Kasumi-1 (cell line): ENCODE measurements around the gene RAB6A.
"Not testable (repeated sequence)": the region's sequence is repeated elsewhere in the genome, so short reads cannot be mapped to it uniquely, and the experiment has no call there.

Source experiments
- DNase-seq, 2 experiments: peaks; one replicate each; lab custom pipeline; 2025; lab: John Stamatoyannopoulos, UW

The RAB6A gene

DNA sequence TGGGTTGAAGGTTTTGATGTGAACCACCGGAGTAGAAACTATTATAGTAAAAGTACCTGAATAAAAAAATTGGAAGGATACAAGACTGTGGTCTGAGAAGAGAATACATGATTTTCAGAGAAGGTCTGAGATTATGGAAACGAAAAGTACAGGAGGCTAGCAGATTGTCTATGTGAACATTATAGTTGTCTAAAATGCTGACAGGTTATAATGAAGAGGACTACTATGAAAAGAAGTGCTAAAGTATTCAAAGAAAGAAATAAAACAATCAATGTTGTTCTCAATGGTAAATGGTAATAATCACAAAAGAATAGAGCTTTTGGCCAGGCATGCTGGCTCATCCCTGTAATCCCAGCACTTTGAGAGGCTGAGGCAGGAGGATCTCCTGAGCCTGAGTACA is 34.0 kb downstream of the RAB6A start:
- DNase-seq = no peak

DNA sequence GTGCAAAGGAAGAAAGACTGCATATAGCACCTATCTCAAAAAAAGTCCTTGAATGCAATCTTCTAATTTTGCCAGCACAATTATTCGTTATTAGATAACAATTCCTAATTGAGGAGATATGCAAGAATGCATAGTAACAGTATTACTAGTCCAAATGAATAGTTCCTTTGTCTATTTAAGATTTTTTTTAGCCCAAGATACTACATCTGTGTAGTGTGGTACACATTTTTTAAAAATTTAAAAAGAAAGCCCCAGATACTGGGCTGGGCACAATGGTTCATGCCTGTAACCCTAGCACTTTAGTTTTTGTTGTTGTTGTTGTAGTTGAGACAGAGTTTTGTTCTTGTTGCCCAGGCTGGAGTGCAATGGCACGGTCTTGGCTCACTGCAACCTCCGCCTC is 43.7 kb downstream of the RAB6A start:
- DNase-seq = no peak

DNA sequence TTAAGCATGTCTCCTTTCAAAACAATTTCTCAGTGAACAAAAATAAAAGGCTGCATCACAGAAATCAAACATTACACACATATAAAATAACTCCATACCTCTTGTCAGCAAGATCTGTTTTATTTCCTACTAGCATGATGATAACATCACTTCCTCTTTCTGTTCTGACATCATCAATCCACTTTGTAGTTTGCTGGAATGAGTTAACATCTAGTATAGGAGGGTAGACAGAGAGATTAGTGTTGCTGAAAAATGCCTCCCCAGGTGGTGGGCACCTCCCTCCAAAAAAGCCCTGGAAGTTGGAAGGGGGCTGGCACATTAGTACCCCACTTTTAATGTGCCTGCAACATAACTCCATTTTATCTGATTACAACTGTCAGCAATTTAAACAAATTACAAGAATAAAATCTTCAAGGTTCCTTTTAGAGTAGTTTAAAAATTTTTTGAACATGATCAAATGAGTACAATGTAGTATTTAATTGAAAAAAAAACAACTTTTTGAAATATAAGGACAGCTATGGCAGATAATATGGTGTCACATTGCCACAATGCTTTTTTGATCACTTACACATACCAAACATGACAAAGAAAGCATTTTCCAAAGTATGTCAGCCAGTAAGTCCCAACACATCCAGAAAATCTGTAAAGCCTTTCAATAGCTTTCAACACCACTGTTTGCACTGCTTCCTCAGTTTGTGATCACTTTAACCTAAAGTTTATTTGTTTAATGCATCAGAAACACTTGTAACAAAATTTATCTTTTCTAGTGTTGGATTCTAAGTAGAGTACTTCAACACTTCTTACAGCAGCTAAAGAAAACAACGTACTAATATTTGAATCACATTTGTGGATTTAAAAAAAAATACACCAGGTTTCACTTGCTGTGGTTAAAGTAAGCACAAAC is 44.5 kb downstream of the RAB6A start:
- DNase-seq = peak; percentile 52 to 83

DNA sequence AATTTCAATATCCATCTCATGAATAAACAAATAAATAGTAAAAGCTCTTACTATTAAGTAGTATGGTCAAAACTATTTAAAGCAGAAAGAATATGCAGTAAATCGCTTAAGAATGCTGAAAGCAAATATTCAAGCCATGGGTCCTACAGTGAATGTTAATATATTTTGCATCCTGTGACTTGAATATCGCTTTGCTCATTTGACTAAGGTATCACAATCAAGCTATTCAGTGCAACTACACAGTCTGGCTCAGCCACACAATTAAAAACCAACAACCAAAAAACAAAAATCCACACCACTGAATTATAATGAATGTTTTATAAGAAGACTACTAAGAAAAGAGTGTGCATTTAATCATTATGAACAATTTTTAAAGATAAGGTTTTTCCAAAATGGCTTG is 45.3 kb downstream of the RAB6A start:
- DNase-seq = no peak

DNA sequence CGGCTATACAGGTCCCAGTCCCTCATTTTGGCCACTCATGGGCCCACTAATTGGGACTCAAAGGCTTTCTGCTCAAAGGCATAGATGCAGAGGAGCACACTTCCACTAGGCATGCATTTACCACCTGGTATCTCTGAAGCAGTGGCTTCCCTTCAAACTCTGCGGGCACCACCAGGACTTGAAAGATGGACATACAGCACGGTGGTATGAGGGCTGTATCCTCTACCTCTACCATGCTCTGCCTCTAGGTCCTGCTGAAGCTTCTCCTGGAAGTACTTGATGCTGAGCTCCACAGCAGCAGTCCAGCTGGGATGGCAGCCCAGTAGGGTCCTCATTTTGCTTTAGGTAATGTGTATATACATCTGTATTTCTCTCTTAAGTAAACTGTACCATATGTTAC is 49.9 kb downstream of the RAB6A start:
- DNase-seq = no peak

DNA sequence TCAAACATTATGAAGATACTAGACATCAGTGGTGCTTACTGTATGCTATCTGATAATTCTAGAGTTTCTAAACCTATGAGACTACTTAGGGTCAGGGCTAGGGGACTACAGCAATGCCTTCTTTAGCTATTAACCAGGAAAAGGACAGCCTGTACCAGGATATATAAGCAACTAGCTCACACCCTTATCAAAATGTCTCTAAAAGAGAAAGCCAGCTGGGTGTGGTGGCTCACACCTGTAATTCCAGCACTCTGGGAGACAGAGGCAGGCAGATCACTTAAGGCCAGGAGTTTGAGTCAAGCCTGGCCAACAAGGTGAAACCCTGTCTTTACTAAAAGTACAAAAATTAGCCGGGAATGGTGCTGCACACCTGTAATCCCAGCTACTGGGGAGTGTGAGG is 55.8 kb downstream of the RAB6A start:
- no peak for DNase-seq

DNA sequence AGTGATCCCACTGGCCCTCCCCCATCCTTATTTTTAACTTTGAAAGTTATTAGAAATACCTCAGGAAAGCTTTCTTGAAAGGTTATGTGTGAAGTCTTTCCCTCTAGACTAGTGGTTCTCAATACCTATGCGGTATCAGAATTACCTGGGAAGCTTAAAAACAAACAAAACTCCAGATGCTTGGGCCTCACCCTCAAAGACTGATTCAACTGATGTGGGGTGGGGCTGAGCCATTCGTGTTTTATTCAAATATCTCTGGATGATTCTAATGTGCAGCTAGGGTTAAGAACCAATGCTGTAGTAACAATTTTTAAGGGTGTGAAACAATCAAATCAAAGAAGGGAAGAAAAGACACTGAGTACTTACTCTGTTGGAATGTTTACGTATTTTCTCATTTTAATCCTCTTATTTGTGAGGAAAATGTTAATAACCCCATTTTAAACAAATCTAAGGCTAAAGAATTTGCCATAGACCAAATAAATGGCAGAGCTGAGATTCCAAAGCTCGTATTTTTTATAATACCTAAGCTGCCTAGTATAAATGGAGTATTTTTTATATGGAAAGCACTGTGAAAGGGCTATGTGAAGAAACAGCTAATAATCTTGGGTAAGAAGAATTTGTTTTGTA is 66.9 kb downstream of the RAB6A start:
- DNase-seq = no peak

DNA sequence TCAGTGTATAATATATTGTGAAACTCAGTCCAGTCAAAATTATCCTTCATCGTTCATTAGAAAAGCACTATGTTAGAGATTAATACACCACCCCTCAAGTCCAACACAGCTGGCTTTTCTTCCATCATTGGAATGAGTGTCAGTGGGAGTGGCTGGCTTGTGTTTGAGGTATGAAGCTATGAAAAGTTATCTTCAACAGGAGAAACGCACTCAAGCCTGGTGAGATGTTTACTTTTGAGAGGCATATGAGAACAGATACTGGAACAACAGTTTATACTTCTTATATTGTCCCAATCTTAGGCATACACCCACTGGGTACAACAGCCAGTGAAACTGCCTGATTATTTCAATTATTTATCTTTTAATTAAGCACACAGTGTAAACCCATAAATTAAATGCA is 80.2 kb downstream of the RAB6A start:
- no peak for DNase-seq

DNA sequence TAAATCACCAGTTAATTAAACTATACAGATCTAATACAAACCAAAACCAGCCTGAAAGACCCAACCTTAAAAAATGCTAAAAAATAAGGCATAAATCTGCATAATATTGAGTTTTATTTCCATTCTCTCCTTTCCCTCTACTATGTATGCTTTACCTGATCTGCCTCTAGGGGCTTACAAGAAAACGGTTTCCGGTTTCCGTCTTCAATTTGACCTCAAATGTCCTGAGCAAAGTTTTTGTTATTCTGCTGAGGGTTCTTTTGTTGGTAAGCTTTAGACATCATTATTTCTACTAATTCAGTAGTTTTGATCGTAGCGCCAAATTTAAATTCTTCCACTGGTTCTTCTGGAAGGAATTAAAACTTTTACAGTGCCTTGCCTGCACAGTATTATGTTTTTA is 84.3 kb downstream of the RAB6A start:
- not testable (repeated sequence) for DNase-seq

DNA sequence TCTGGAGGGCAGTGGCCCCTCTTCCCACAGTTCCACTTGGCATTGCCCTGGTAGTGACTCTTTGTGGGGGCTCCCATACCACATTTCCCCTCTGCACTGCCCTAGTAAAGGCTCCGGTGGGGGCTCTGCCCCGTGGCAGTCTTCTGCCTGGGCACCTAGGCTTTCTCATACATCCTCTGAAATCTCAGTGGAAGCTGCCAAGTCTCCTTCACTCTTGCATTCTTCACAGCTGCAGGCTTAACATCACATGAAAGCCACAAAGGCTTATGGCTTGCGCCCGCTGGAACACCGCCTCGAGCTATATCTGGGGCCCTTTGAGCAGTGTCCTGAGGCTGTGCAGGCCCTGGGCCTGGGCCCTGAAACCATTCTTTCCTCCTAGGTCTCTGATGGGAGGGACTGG is 89.2 kb downstream of the RAB6A start:
- DNase-seq = no peak

DNA sequence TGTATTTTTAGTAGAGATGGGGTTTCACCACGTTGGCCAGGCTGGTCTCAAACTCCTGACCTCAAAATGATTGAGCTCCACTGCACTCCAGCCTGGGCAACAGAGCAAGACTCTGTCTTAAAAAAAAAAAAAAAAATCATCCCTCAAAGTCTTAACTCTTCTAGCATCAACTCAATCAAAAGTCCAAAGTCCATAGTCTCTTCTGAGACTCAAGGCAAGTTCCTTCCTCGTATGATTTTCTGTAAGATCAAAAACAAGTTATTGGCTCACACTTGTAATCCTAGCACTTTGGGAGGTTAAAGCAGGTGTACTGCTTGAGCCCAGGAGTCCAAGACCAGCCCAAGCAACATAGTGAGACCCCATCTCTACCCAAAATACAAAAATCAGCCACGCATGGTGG is 90.1 kb downstream of the RAB6A start:
- DNase-seq = no peak

DNA sequence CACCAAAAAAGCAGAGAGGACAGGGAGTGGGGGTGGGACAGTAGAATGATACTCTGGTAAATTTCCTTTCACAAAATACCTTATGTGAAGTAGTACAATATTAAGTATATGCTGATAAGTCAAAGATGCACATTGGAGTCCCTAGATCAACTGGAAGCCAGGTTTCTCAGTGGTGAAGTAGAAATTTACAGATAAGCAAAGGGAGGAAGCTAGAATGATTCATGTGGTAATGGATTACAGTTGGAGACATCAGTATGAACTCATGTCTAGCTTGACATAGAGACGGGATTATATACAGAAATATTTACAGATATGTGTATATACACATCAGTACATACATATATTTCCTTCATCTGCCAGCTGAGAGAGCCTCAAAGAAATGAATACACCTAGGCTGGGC is 93.0 kb downstream of the RAB6A start:
- DNase-seq = no peak

DNA sequence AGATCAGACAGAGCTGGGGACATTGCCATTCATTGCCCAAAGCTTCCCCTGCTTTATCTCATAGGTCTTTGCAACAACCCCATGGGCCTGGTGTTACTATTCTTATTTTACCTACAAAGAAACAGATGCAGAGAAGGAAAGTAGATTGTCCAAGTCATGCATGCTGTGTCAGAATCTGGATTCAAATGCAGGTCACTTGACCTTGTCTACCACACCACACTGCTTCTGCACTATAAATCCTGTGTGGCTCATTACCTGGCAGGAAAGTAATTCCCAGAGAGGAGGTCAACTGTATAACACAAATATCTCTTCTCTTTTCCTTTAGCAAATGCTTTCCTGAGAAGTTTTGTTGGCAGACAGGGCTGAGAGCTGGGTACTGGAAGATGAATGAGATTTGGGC is 96.0 kb downstream of the RAB6A start:
- no peak for DNase-seq

DNA sequence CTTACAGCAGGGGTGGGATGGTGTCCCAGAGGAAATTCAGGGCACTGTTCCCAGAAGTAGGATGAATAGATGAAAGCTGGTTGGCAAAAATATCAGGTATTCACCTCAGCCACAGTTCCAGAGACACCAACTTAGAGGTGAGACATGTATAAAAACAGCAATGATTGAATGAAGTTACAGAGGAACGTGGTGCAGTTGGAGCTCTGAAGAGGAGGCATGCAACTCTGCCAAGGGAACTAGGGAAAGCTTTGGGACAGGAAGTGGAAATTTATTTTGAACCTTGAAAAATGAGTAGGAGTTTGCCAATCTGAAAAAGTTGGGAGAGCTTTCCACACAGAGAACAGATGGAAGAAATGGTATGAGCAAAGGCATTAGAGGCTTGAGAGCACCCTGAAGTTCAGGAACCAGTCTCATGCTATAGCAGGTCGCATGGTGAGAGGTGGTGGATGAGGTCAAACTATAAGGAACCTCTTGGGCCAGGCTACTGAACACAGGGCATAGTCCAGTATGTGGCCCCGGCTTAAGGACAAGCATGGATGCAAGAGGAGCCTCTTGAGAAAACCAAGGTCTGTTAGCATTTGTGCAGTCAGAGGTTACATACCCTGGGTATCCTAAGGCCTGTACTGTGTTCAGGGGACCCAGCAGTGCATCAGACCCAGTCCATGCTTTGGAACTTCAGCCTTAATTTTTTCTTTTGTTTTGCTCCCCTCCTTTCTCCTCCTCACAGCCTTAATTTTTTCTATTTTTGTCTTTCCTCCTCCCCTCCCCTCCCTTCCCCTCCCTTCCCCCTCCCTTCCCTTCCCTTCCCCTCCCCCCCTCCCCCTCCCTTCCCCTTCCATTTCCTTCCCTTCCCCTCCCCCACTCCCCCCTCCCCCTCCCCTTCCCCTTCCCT is 97.0 kb downstream of the RAB6A start:
- no peak for DNase-seq

DNA sequence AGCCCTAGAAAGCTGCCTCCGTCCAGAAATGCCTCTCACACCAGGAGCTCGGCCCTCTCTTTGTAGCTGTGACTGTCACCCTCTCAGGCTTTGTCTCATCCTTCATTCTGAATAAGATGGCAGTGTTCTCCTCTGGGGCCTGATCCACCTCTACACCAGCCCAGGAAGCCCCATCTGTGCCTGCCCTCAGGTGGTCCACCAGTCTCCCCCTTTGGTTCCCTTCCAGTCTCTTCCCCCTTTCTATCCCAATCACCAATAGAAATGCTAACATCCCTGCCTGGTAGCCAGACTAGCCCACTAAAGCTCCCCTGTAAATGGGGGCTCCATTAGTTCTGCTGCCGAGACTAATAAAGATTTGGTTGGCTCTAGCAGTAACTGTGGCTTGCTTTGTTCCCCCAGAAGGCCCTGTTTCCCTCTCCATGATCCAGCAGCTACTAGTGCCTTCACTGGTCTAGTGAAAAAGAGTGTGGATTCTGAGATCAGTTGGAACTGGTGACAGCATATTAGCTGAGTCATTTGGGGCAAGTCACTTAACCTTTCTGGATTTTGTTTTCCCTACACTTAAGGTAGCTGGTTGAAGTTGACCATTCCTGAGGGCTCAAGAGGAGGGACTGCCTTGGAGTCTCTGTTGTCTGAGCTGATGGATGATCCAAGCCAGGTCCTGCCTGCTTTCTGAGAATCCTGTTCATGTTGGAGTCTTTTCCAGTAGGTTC is 98.3 kb downstream of the RAB6A start:
- no peak for DNase-seq

DNA sequence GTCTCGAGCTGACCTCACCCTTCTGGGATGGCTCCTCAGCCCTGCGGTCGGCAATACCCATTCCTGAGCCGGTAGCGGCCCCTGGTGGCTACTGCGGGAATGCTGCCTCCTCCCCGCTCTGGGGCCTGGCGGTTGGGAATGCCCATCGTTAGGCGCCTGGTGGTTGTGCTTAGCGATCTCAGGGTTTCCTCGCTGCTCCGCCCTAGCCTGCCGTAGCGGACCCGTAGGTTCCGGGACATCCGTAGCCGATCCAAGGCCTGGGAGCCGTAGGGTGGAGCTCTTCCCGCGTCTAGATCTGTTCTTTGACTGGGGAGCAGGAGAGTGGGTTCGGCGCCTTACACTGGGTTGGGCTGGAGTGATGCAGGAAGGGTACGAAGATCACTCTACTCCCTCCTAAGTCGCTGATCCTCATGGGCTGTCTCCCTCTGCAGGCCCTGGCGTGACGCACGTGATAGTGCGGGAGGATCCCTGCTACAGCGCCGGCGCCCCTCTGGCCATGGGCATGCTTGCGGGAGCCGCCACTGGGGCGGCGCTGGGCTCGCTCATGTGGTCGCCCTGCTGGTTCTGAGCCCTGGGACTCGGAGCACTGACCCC is 99.7 kb downstream of the RAB6A start:
- DNase-seq = peak; percentile 83

DNA sequence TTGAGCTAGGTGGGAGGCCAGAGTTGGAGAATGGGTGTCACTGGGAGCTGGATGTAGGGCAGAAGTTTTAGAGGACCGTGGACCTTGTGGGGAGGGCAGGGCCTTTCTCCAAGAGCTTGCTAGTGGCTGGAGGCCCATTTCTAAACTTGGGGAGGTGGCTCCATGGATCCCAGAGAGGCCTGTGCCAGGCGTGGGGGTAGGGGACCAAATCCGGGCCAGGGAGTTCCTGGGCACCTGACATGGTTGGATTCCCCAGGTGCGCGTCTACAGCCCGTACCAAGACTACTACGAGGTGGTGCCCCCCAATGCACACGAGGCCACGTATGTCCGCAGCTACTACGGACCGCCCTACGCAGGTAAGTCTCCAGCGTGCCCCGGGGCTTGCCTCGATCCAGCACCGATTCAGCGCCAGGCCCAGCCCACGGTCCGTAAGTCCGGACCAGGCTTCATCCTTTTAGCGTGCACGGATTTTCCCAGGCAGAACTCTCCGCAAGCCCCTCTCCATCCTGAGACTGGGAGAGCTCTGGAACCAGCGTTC is 100.3 kb downstream of the RAB6A start:
- no peak for DNase-seq

DNA sequence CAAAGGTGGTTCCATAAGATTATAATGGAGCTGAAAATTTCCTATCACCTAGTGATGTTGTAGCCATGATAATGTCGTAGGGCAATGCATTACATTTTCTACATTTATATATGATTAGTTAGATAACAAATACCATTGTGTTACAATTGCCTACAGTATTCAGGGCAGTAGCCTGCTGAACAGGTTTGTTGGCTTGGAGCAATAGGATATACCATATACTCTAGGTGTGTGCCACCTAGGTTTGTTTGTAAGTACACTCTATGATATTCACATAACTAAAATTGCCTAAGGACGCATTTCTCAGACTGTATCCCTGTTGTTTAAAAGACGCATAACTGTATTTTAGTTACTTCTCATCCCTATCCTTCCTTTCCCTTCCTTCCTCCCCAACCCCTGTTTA is 100.9 kb downstream of the RAB6A start:
- DNase-seq = no peak

DNA sequence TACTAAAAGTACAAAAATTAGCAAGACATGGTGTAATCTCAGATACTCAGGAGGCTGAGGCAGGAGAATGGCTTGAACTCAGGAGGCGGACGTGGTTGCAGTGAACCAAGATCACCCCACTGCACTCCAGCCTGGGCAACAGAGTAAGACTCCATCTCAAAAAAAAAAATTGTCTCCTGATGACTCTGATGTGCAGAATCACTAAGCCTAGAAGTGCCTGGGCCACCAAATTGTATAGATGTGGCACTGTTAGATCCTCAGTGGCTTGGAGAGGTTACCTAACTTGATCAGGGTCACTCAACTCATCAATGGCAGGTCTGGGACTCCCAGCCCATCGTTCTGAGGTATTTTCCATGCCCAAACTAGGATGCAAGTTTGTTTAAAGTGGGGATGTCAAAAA is 103.9 kb downstream of the RAB6A start:
- no peak for DNase-seq

DNA sequence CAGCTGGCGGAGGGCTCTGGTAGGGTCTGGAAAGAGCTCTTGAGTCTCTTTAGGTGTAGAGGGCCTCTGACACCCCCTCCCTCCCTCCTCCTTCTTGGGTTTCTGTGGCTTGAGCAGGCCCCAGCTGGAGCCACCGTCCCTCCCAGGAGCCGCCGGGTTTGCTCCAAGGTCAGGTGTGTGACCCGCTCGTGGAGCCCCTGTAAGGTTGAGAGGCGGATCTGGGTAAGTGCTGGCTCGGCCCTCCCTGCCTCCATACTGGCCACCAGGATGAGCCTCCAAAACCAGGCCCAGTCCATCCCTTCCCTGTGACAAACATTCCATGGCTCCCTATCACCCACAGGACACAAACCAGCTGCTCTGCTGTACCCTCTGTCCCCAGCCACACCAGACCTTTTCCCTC is 105.2 kb downstream of the RAB6A start:
- no peak for DNase-seq

DNA sequence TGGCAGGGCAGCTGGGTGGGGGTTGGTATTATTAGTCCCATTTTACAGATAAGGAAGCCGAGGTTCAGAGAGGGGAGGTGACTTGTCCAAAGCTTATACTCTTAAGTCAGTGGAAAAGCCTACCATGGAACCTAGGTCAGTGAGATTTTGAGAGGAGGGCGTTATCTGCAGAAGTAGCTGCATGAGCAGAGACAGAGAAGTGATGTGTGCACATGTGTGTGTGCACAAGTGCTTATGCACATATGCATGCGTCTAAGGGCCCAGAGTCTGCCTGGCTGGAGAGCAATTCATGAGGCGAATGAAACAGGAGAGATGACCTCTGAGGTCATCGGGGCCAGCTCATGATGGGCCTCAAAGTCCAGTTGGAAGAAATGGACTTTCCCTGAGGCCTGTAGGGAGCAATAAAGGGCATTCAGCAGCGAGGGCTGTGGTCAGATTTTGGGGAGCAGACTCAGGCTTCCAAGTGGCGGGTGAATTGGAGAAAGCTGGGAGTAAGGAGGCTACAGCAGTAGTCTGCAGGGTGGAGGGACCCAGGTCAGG is 106.3 kb downstream of the RAB6A start:
- no peak for DNase-seq
